HG03558 (cell line): ENCODE data around the gene LZTS2.

Experiments used
- ATAC-seq: cut with Tn5 transposase; IDR thresholded peaks from one replicate; pipeline ENCODE4 v1.9.1; 2021; ENCODE audit warnings: moderate number of reproducible peaks; ENCODE audit not compliant: unreplicated experiment; ENCODE audit errors: extremely low read depth

Gene LZTS2

GRCh38 chr10:100978121-100978900 lies 21.3 kb upstream of the LZTS2 start:
- no peak for ATAC-seq

- no peak for ATAC-seq
These were observed 20.8 kb upstream of the LZTS2 start for GRCh38 chr10:100978901-100979195.

- ATAC-seq: no peak
These were observed 19.8 kb upstream of the LZTS2 start for GRCh38 chr10:100979791-100980272.

GRCh38 chr10:100980311-100980710 lies 19.3 kb upstream of the LZTS2 start:
- no peak for ATAC-seq

- ATAC-seq: no peak
These were observed 18.9 kb upstream of the LZTS2 start for GRCh38 chr10:100980711-100981110.

- no peak for ATAC-seq
These were observed 18.3 kb upstream of the LZTS2 start for GRCh38 chr10:100981178-100981772.

GRCh38 chr10:100982916-100983830 lies 16.4 kb upstream of the LZTS2 start:
- ATAC-seq: no peak

- ATAC-seq: no peak
These were observed 15.5 kb upstream of the LZTS2 start for GRCh38 chr10:100983868-100984671.

GRCh38 chr10:100984672-100985177 lies 14.9 kb upstream of the LZTS2 start:
- ATAC-seq: no peak

- ATAC-seq: no peak
These were observed 14.3 kb upstream of the LZTS2 start for GRCh38 chr10:100985336-100985735.

GRCh38 chr10:100986623-100986951 lies 13.0 kb upstream of the LZTS2 start:
- ATAC-seq: no peak

- ATAC-seq: no peak
These were observed 12.5 kb upstream of the LZTS2 start, which contains the start of the genes MRPL43 and TWNK for GRCh38 chr10:100986952-100987684. Gene MRPL43 (minus strand): TSS chr10:100987497. CDS start chr10:100987443, 54 bp downstream. Gene TWNK (plus strand): TSS chr10:100987543. CDS start chr10:100988211, 668 bp downstream.

- ATAC-seq: no peak
These were observed 11.9 kb upstream of the LZTS2 start for GRCh38 chr10:100987685-100988049.

- ATAC-seq: no peak
These were observed 11.4 kb upstream of the LZTS2 start for GRCh38 chr10:100988166-100988565.

GRCh38 chr10:100989088-100989487 lies 10.5 kb upstream of the LZTS2 start:
- no peak for ATAC-seq

GRCh38 chr10:100993986-100994708 lies 5.5 kb upstream of the LZTS2 start:
- no peak for ATAC-seq

GRCh38 chr10:100995181-100995580 lies 4.4 kb upstream of the LZTS2 start:
- no peak for ATAC-seq

- no peak for ATAC-seq
These were observed 2.8 kb upstream of the LZTS2 start for GRCh38 chr10:100996678-100997359.
